Measurements from ENCODE around the gene GBF1. TPM values are rescaled to one million over a fixed set of nuclear protein-coding genes. Genes with fewer than 3 reads are reported as not detected.
A peak's percentile ranks its signal among the peaks of the same experiment; 100 is the strongest.

Gene GBF1
- total and polyA plus RNA-seq, 12 donors = 20.7 to 60.5 (median 49.3) TPM

DNA sequence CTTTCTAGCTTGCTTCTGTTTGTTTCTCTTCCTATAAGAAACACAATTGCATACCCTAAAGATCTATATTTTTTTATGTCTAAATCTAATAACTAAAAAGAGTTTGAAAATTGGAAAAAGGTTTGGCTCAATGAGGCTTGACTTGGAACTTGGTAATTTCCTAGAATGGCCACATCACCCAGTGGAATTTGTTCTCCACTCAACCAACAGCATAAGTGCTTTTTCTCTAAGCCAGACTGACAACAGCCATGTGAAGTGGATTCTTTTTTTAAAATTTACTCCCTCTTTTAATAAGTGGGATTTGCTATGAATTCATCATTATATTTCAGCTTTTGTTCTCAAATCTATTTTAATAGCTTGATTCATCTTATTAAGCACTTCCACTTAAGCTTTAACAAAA, 33.8 kb downstream of the GBF1 start:
- Histone ChIP-seq H3K4me1 (peaks cover 8 to 75% (median 59%) of the 10 kb centered on the region in 9 donors), H3K27ac (peak overlapping the region in 7 of 10 donors; percentile 79 to 88 (median 84))
- TF ChIP-seq, protein P1, sequence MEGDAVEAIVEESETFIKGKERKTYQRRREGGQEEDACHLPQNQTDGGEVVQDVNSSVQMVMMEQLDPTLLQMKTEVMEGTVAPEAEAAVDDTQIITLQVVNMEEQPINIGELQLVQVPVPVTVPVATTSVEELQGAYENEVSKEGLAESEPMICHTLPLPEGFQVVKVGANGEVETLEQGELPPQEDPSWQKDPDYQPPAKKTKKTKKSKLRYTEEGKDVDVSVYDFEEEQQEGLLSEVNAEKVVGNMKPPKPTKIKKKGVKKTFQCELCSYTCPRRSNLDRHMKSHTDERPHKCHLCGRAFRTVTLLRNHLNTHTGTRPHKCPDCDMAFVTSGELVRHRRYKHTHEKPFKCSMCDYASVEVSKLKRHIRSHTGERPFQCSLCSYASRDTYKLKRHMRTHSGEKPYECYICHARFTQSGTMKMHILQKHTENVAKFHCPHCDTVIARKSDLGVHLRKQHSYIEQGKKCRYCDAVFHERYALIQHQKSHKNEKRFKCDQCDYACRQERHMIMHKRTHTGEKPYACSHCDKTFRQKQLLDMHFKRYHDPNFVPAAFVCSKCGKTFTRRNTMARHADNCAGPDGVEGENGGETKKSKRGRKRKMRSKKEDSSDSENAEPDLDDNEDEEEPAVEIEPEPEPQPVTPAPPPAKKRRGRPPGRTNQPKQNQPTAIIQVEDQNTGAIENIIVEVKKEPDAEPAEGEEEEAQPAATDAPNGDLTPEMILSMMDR (IDR thresholded peaks at IDR 0.05) = no peak

DNA sequence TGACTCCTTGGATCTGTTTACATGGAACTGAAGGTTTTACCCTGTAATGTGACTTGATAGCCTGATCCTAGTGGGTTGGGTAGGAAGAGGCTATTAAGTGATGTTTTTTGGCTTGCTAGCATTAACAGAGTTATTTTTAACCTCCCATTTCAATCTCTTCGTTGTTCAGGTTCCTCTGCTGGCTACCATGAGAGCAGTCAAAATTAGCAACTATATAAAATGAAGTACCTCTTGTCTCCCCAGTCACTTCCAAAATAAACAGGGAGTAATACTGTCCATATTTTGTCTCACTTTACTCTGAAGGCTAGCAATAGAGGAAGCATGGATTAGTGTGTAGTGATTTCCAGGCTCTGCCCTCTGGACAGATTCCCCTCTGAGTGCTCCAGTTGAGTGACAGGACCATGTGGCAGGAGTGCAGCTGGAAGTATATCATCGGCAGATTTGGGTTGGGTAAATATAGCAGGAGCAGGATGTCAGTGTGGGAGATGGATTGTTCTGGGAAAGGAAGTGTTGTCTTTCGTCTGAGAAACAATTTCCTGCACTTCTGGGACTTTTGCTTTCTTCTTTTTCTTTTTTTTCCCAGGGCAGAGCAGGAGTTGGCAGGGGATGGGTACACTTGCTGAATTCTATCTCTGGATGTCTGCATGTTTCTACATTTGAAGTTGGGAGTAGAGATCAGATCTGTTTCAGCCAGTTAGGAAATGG, 35.2 kb downstream of the GBF1 start:
- DNase-seq (peak in 1 of 2 donors; percentile 71), ATAC-seq (peak; percentile 88 to 96 (median 93))
- H3K27ac ChIP-seq = peak overlapping the region; percentile 46 to 88 (median 82)
- peaks cover 8 to 75% (median 57%) of the 10 kb centered on the region in 9 donors for H3K4me1 ChIP-seq
- peaks cover 0 to 33% (median 0%) of the 10 kb centered on the region in 9 donors for H3K36me3 ChIP-seq
- TF ChIP-seq, protein P1 (IDR thresholded peaks at IDR 0.05) = no peak
- intact Hi-C loops (cut with DNase I) = loop anchor here in 4 of 10 donors (1.0 to 10.0 kb wide), 5 partner anchors 34 to 57 kb away; no protein-coding TSS in a partner anchor
- H3K4me3 ChIP-seq = peak overlapping the region in 9 of 10 donors; percentile 4 to 42 (median 28)
- H3K9me3 ChIP-seq = no peaks in the 10 kb centered on the region
- H3K27me3 ChIP-seq = no peaks in the 10 kb centered on the region
- 0% methylated on average over 3 of the region's 3 CpGs for WGBS, 2 donors

More for the DNA sequence above, 33.8 kb downstream of the GBF1 start:
- intact Hi-C loops (cut with DNase I) = no loop called here
- H3K9me3 ChIP-seq = no peaks in the 10 kb centered on the region
- no peak overlapping the region for H3K4me3 ChIP-seq
- no peaks in the 10 kb centered on the region for H3K27me3 ChIP-seq
- peaks cover 0 to 27% (median 0%) of the 10 kb centered on the region in 9 donors for H3K36me3 ChIP-seq
- no peak for ATAC-seq
- DNase-seq = no peak

DNA sequence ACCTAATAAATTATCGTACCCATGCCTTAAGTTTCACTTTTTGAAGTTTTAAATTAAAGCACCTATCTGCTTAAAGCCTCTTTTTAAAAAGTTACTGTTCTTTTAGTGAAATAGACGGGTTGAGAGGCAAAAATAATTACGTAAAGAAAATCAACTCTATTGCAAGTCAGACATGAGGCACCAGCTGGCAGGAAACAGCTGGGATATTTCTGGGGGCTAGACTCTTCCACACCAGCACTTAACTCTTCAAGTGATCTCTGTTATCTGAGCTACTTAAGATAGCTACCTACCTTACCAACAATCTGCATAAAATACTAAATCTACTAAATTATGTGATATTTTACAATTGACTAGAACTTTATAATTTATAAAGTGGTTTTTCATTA, 35.8 kb downstream of the GBF1 start:
- H3K9me3 ChIP-seq = no peaks in the 10 kb centered on the region
- peaks cover 8 to 77% (median 59%) of the 10 kb centered on the region in 9 donors for H3K4me1 ChIP-seq
- DNase-seq (no peak), ATAC-seq (peak in 2 of 8 donors; percentile 27 to 49)
- no peaks in the 10 kb centered on the region for H3K27me3 ChIP-seq
- WGBS, 2 donors = 1 to 4% methylated on average over 3 of the region's 3 CpGs
- H3K4me3 ChIP-seq = peak overlapping the region in 9 of 10 donors; percentile 4 to 42 (median 28)
- TF ChIP-seq, protein P1 (IDR thresholded peaks at IDR 0.05) = no peak
- H3K27ac ChIP-seq = peak overlapping the region; percentile 46 to 88 (median 82)
- H3K36me3 ChIP-seq = peaks cover 0 to 33% (median 0%) of the 10 kb centered on the region in 9 donors
- intact Hi-C loops (cut with DNase I) = loop anchor here in 4 of 10 donors (2.0 to 10.0 kb wide), 4 partner anchors 34 to 56 kb away; no protein-coding TSS in a partner anchor

DNA sequence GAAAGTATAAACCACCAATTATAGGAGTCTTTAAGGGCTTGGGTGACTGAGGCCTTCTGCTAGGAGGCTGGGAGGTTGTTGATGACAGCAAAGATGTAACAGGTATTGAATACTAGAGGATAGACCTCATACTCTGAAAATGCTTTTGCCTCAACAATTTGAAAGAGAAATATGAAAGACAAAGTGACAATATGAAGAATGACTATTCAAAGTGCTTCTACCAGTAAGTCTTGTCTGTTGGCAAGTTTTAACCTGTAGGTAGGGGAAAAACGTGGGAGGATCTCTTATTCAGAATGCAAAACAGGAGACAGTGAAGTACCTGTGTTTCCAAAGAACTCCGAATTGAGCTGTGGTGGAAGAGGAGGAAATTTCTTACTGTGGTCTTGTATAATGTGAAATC, 38.2 kb downstream of the GBF1 start:
- ATAC-seq = no peak
- intact Hi-C loops (cut with DNase I) = loop anchor here in 3 of 10 donors (5.0 to 10.0 kb wide), 3 partner anchors 49 to 54 kb away; no protein-coding TSS in a partner anchor
- Histone ChIP-seq H3K4me3 (no peak overlapping the region), H3K4me1 (peaks cover 8 to 97% (median 65%) of the 10 kb centered on the region in 9 donors), H3K27me3 (no peaks in the 10 kb centered on the region), H3K9me3 (no peaks in the 10 kb centered on the region), H3K27ac (peak overlapping the region in 5 of 10 donors; percentile 23 to 88 (median 85)), H3K36me3 (peaks cover 0 to 20% (median 0%) of the 10 kb centered on the region in 9 donors)
- DNase-seq = no peak
- 44 to 54% methylated on average over 2 of the region's 2 CpGs for WGBS, 2 donors
- TF ChIP-seq, protein P1 (IDR thresholded peaks at IDR 0.05) = no peak
